D721Med (cell line): ENCODE measurements around the gene KCTD4.

ENCODE experiments used
- DNase-seq: peaks from one replicate; pipeline ENCODE4 v3.0.0; 2011; ENCODE audit warnings: low spot score; ENCODE audit not compliant: insufficient read length
- FAIRE-seq: peaks from 2 replicates; lab custom pipeline; 2011; peaks lifted over from hg19 to GRCh38; lab: Jason Lieb, UNC
- CTCF ChIP-seq: IDR thresholded peaks from 2 replicates; pipeline ENCODE4 v1.5.1; 2012; ENCODE audit warnings: mild to moderate bottlenecking, control low read depth; ENCODE audit not compliant: insufficient read depth; ENCODE audit errors: missing control alignments

The KCTD4 gene

DNA sequence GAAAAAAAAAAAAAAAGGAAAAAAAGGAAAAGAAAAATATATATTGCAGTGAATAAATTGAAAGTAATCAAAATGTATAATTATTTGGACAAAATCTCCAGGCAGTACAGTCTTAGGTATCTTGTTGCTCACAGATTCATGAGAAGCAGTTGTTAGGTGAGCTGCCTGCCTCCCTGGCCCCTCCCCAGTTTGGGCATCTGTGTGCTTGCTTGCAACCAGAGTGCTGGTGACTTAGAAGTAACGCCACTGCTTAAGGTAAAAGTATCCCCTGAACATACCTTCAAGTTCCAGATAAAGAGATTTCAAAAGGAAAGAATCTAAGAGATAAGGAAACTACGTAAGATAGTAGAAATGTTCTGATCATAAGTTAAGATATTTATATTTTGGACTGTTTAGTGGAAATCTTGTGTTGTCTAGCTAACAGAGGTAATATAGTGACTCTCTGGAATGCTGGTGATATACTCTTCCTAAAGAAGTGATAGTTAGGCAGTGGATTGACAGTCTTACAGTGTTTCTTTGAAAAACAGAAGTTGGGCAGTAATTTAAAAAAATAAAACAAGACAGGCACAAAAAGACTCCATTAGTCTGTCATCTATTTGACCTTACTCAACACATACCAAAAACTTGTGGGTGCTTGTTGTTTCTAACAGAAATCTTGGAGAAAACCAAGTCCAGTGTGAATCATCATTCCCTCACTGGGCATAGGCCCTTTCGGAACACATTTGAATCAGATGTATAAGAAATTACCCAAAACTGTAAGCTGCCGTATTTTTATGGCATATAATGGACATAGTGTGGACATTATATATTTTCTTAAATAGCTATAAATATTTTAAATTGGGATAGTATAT, 38.3 kb upstream of the KCTD4 start:
- DNase-seq: no peak
- TF ChIP-seq CTCF: no peak
- no peak for FAIRE-seq

DNA sequence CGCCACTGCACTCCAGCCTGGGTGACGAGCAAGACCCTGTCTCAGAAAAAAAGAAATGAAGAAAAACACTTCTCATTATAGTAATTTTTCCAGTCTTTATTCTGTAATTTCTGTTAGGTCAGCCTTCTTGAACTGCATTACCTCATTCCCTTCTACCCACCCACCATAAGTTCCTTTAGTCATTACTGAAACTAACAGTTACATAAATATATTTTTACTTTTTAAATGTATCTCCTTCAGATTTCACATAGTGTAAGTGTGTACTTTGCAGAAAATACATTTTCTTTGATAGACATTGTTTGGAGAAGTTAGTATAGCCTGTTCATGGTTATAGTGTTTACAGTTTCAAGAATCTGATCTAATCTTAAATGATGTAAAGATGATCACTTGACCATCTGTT, 31.7 kb upstream of the KCTD4 start:
- DNase-seq (no peak), FAIRE-seq (no peak)
- TF ChIP-seq CTCF: no peak

GRCh38 chr13:45231722-45232121, 30.9 kb upstream of the KCTD4 start:
- FAIRE-seq (no peak), DNase-seq (no peak)
- no peak for TF ChIP-seq CTCF

GRCh38 chr13:45231305-45231704, 30.5 kb upstream of the KCTD4 start:
- no peak for TF ChIP-seq CTCF
- no peak for FAIRE-seq

GRCh38 chr13:45229172-45229571, 28.3 kb upstream of the KCTD4 start:
- no peak for FAIRE-seq
- no peak for TF ChIP-seq CTCF
- DNase-seq: no peak

More at GRCh38 chr13:45231305-45231704, 30.5 kb upstream of the KCTD4 start:
- DNase-seq: no peak

DNA sequence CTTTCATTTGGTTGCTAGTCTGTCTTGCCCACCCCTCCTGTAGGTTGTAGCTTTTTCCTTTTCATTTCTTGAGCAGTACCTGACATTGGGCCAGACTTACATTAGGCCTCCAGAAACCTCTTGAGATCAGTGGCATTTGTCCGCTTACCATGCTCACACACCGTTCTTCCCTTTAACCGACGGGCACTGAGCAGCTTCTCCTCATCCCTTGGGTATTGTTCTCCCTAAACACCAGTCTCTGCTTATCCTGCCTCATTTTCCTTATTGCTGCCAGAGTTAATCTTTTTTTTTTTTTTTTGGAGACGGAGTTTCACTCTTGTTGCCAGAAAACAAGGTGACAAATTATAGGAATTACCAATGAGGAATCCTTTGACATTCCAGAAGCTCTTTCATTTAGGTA, 27.2 kb upstream of the KCTD4 start:
- no peak for FAIRE-seq
- TF ChIP-seq CTCF: no peak
- no peak for DNase-seq

- no peak for FAIRE-seq
- TF ChIP-seq CTCF: no peak
- DNase-seq: no peak
Measured at GRCh38 chr13:45226024-45226423, 25.2 kb upstream of the KCTD4 start.
